NCI-H524 treated with DMSO at 0.1 percent for 48 hours (cell line): ENCODE data around the gene TMX2.
A peak's percentile ranks its signal among the peaks of the same experiment; 100 is the strongest.
"Not testable (repeated sequence)": the region's sequence is repeated elsewhere in the genome, so short reads cannot be mapped to it uniquely, and the experiment has no call there.

Experiments used
- DNase-seq: peaks from one replicate; lab custom pipeline; 2025; lab: John Stamatoyannopoulos, UW

Gene TMX2

DNA sequence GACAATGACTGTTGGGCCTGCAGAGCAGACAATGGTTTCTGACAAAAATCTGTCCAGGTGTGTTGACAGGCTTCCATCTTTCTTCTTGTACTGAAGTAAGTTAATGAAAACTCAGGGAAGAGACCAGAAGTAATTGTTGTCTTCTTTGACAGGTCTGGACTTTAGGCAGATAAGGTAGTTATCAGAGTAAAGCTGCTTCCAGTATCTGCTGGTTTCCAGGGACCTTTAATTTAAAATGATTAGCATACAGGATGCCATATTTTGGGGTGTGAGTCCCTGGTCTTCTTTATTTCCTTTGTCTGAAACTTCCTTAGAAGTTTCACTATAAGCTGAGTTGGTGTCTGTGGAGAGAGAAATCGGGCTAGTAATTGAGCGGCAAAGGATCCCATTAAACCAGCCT, 1.4 kb downstream of the TMX2 start:
- DNase-seq = no peak

GRCh38 chr11:57716726-57717125, 4.3 kb downstream of the TMX2 start:
- not testable (repeated sequence) for DNase-seq

GRCh38 chr11:57727185-57727584, 14.8 kb downstream of the TMX2 start:
- no peak for DNase-seq

- no peak for DNase-seq
Observed at GRCh38 chr11:57728829-57729228, 16.4 kb downstream of the TMX2 start.

DNA sequence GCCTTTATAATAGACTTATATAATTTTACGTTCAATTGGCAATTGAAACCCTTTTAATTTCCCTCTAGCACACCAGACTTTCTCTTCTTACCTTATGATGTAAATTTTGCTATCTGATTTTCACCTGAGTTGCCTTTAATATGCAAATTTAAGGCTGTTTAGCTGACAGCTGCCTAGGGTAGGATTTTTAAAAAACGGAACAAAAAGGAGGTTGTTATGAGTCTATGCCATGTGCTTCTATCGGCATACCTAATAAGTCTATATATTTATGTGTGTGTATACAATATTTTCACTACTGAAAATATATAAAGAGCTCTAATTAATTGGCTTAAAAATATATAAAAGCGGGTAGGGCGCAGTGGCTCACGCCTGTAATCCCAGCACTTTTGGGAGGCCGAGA, 17.1 kb downstream of the TMX2 start:
- no peak for DNase-seq

GRCh38 chr11:57732661-57733060, 20.3 kb downstream of the TMX2 start:
- DNase-seq = no peak

DNA sequence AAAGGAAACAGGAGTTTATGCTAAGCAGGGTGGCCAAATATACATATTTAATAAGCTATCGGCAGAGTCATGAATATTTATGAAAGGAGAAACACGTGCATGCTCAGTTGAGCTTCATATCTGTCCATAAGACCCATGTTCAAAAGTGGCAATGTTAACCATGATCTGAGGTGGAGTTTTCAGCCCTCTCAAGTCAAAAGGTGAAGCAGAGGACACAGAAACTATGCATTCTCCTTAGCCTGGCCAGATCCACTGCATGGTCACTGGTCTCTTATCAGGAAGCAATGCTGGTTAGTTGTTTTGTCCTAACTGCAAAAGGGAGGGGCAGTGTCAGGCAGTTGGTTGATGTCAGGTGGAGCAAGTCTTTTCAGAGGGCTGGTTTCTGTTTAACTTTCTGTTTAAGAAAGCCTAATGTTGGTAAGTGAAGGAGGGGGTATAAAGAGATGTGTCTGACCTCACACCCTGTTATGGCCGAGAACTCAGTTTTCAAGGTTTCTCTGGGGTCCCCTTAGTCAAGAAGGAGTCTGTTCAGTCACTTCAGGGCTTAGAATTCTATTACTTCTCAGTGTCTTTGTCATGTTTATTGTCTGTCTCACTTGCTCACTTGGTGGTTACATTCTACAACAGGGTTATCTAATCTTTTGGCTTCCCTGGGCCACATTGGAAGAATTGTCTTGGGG, 23.4 kb downstream of the TMX2 start:
- DNase-seq = no peak

DNA sequence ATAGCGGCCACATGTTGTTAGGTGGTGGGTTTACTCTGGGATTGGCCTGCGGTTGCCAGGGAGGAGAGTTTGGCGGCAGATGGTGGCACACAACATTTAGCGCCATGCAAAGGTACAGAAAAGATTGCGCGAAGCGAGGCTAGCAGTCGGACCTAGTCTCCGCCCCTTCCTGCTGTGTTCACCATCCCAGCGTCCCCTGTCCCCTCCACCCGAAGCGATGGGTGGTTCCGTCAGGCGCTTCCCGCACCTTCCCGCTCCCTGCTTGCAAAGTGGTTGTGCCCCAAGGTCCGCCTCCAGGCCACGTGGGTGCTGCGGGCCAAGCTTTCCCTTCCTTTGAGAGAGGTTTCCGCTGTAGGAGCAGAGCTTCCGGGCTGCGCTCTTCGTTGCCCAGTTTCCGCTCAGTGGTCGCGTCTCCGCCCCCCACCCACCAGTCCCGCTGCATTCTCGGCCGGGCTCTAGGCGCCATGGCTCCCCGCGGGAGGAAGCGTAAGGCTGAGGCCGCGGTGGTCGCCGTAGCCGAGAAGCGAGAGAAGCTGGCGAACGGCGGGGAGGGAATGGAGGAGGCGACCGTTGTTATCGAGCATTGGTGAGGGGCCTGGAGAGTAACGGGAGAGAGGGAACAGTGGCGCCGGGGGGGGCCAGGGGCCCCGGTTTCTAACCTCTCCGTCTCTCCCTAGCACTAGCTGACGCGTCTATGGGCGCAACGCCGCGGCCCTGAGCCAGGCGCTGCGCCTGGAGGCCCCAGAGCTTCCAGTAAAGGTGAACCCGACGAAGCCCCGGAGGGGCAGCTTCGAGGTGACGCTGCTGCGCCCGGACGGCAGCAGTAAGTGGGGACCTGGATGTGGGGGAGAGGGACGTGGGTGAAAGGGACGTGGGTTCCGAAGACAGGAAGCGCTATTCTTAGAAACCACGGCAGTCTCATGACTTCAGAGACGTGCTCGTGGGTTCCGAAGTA, 29.0 kb downstream of the TMX2 start, which contains the start of gene SELENOH:
Gene SELENOH (plus strand): TSS at position 360 of the 955 bp plus-strand sequence. CDS start 105 bp downstream, at position 465.
- DNase-seq = peak; percentile 85

- DNase-seq = no peak
Observed at GRCh38 chr11:57742087-57742452, 29.7 kb downstream of the TMX2 start.

DNA sequence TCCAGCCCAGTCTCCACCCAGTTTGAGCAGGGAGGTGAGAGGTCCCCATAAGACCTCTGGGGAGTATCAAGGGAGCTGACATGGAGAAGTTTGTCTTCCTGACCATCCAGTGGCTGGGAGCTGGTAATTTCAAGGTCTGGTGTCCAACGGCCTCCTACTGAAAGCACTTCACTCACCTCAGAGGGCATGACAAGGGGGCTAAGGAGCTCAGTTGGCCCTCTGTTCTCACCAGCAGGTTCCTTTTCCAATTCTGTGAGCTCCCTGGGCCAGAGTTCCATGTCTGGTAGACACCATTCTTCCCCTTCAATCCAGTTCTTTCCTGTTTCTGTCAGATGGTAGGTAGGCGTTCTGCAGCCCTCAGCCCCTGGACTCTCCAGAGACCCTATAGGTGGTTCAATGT, 32.0 kb downstream of the TMX2 start:
- no peak for DNase-seq

GRCh38 chr11:57745206-57745605, 32.8 kb downstream of the TMX2 start:
- no peak for DNase-seq

DNA sequence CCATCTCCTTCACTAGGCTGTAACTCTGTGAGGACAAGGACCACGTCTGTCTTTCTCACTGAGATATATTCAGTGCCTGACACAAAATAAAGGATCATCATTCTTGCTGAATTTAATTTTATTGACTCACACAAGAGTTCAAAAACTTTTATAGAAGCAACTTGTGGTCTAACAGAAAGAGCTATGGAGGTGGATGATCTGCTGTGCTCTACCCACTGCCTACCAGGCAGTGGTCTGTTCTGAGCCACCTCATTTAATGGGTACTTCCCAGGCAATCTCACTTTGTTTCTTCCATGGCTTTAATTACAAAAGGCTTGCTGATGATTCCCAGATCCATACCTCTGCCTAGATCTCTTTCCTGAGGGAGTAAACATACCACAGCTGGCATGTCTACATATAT, 34.5 kb downstream of the TMX2 start:
- DNase-seq = no peak

- no peak for DNase-seq
Observed at GRCh38 chr11:57751176-57751575, 38.8 kb downstream of the TMX2 start.

DNA sequence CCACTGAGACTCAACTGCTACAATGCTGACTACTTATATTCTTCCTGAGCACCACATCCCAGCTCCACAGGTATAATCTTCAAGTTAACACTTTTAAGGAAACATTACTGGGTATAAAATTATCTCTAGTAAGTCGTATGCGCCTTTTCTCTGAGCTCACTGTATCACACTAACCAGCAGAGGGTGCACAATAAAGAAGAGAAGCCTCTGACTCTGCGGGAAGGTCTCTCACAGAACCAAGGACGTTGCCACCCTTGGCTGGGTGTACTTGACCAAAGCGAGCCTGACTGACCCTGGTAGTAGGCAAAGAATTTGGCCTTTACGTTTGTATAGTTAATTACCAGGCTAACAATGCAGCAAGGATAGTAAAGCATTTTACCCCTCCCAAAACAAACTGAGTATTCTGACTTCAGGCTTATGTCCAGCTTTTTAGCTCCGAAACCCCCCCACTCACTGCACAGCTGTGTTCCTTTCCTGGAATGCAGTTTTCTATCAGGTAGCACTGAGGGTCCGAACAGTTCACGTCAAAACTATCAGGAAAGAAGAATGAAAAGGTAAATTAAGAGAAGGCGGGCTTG, 39.4 kb downstream of the TMX2 start, which contains the start of gene BTBD18:
Gene BTBD18 (minus strand): TSS at position 144 of the 578 bp plus-strand sequence. CDS start 631 bp downstream, outside the sequence.
- DNase-seq = no peak

- no peak for DNase-seq
Observed at GRCh38 chr11:57752954-57753353, 40.6 kb downstream of the TMX2 start.

DNA sequence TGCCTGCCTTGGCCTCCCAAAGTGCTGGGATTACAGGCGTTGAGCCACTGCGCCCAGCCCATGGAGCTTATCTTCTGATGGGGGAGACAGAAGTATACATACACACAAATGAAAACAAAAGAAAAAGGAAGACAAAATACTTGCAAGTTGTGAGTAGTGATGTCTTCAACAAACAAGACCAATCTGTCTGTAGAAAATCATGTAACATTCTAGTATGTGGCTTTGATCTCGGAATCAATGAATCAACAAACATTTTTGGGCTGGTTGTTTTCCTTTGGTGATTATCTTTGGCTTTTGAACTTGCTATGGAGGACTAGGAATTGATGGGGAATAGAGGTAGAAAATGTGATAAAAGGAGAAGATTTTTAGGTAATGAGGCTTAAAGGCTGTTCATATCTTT, 45.8 kb downstream of the TMX2 start:
- no peak for DNase-seq

DNA sequence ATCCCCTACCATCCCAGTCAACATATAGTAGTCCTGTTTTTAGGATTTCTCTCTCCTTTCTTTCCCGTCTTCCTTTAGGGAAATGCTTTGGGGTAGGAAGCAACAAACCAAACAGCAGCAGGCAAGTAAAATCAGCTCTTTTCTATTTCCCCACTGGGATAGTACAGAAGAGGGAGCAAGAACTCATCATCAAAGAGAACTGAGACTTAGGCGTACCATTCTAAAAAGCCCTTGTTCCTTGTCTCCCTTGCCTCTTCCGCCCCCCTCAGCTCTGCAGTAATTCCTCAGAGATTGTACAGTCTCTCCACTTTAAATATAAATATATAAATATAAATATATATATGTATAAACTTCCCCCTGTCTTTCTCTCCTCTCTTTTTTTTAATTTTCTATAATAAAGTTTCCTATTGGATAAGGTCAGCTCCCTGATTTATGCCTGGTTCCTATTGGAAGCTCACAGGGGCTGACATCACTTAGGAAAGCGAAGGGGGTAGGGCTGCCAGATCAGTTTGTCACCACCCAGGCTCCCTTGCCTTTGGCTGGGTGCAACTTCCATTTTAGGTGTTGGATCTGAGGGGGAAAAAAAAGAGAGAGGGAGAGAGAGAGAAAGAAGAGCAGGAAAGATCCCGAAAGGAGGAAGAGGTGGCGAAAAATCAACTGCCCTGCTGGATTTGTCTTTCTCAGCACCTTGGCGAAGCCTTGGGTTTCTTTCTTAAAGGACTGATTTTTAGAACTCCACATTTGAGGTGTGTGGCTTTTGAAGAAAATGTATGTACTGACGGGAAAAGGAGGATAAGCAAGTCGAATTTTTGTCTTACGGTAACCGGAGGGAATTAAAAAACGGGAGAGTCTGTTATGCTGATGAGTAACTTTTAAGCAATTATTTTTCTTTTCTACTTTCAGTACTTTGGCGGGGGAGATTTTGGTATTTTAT, 49.2 kb downstream of the TMX2 start, which contains the start of gene CTNND1:
Gene CTNND1 (plus strand): TSS at position 502 of the 934 bp plus-strand sequence. CDS start 29,677 bp downstream, outside the sequence.
- peak; percentile 72 for DNase-seq

DNA sequence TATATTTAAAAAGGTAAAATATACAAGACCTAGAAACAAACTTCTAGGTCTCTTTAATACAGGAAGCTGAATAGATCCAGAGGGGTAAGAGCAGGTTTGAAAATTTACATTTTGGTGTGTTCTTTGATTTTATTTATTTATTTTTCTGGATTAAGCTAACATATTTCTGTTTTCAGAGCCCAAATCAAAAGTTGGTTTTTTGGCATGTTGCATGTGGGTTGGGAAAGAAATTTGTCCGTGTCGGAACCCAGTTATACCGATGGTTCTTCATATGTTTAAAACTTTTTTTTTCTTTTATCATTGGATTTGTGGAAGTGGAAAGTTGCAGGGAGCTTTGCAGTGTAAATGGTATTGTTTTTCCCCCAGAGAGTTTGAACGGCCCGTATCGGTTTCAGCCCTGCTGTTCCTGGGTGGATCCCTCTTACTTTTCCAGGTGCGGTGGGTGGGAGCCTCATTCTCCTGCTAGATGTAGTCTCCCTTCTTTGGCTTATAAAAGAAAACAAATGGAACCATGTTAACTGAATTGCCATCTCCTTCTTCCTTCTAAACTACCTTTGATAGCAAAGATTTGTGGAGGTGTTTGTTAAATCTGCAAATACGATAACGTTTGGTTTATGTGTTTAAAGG, 50.0 kb downstream of the TMX2 start:
- no peak for DNase-seq

- DNase-seq = no peak
Observed at GRCh38 chr11:57763568-57763967, 51.2 kb downstream of the TMX2 start.

- DNase-seq = no peak
Observed at GRCh38 chr11:57764021-57764420, 51.6 kb downstream of the TMX2 start.

GRCh38 chr11:57764566-57764965, 52.2 kb downstream of the TMX2 start:
- no peak for DNase-seq
